Cerebellar cortex (tissue), 1 donor: ENCODE data around the gene BTBD9.

Experiments
- DNase-seq: peaks from one replicate; pipeline ENCODE4 v3.0.0-alpha.2; 2015; ENCODE audit warnings: low spot score

BTBD9 gene

GRCh38 chr6:38593998-38594665, 45.6 kb downstream of the BTBD9 start:
- DNase-seq, result no peak

- no peak for DNase-seq
Observed at GRCh38 chr6:38593409-38593808, 46.3 kb downstream of the BTBD9 start.

GRCh38 chr6:38591439-38591838, 48.3 kb downstream of the BTBD9 start:
- DNase-seq, result no peak

- DNase-seq, result no peak
Observed at GRCh38 chr6:38589367-38589720, 50.4 kb downstream of the BTBD9 start.

- DNase-seq, result no peak
Observed at GRCh38 chr6:38588631-38589366, 50.9 kb downstream of the BTBD9 start.

GRCh38 chr6:38587766-38588362, 51.9 kb downstream of the BTBD9 start:
- no peak for DNase-seq

- DNase-seq, result no peak
Observed at GRCh38 chr6:38586992-38587391, 52.7 kb downstream of the BTBD9 start.

- no peak for DNase-seq
Observed at GRCh38 chr6:38584731-38585130, 55.0 kb downstream of the BTBD9 start.

GRCh38 chr6:38583523-38583922, 56.2 kb downstream of the BTBD9 start:
- no peak for DNase-seq

GRCh38 chr6:38580030-38580429, 59.7 kb downstream of the BTBD9 start:
- DNase-seq, result no peak

- no peak for DNase-seq
Observed at GRCh38 chr6:38579010-38579628, 60.6 kb downstream of the BTBD9 start.

- DNase-seq, result no peak
Observed at GRCh38 chr6:38578075-38578474, 61.7 kb downstream of the BTBD9 start.

- DNase-seq, result no peak
Observed at GRCh38 chr6:38577492-38577891, 62.2 kb downstream of the BTBD9 start.

- DNase-seq, result no peak
Observed at GRCh38 chr6:38573801-38574395, 65.8 kb downstream of the BTBD9 start.

- no peak for DNase-seq
Observed at GRCh38 chr6:38572186-38572813, 67.4 kb downstream of the BTBD9 start.

GRCh38 chr6:38571721-38572120, 68.0 kb downstream of the BTBD9 start:
- DNase-seq, result peak; percentile 18

GRCh38 chr6:38570750-38571149, 69.0 kb downstream of the BTBD9 start:
- DNase-seq, result peak; percentile 38

GRCh38 chr6:38567436-38567835, 72.3 kb downstream of the BTBD9 start:
- peak; percentile 92 for DNase-seq

- no peak for DNase-seq
Observed at GRCh38 chr6:38566295-38567030, 73.3 kb downstream of the BTBD9 start.

GRCh38 chr6:38564301-38564700, 75.4 kb downstream of the BTBD9 start:
- DNase-seq, result no peak

- DNase-seq, result peak; percentile 45
Observed at GRCh38 chr6:38555606-38556005, 84.1 kb downstream of the BTBD9 start.
